GM19193 (cell line): Measurements from ENCODE around the gene GALNT18.

Source experiments
- POLR2A ChIP-seq: IDR thresholded peaks from 4 replicates; pipeline ENCODE4 v1.6.1; 2011; ENCODE audit not compliant: insufficient read depth, insufficient read length; ENCODE audit errors: extremely low read depth

Gene GALNT18

DNA sequence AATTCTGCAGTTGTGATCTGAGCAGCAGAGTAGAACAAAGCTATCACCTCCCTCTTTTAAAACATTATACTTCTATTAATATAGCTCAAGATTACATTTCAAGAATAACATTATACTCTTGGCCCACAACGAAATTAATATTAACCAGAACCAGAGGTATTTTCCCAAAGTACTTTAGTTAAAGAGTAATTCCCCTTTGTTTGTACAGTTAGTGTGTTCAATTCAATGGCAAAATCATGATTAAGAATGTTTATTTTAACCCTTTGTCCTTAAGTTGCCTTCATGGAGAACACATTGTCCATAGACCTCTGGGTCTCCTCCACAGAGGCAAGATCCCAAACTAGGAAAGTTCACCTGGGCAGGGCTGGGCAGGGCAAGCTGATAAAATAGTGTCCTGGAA lies 180.7 kb downstream of the GALNT18 start:
- TF ChIP-seq POLR2A, result no peak

- no peak for TF ChIP-seq POLR2A
Measured at GRCh38 chr11:11440144-11440543, 181.7 kb downstream of the GALNT18 start.

- TF ChIP-seq POLR2A, result no peak
Measured at GRCh38 chr11:11439591-11439990, 182.2 kb downstream of the GALNT18 start.

- TF ChIP-seq POLR2A, result no peak
Measured at GRCh38 chr11:11436715-11437313, 185.0 kb downstream of the GALNT18 start.

- TF ChIP-seq POLR2A, result no peak
Measured at GRCh38 chr11:11435635-11436034, 186.2 kb downstream of the GALNT18 start.

DNA sequence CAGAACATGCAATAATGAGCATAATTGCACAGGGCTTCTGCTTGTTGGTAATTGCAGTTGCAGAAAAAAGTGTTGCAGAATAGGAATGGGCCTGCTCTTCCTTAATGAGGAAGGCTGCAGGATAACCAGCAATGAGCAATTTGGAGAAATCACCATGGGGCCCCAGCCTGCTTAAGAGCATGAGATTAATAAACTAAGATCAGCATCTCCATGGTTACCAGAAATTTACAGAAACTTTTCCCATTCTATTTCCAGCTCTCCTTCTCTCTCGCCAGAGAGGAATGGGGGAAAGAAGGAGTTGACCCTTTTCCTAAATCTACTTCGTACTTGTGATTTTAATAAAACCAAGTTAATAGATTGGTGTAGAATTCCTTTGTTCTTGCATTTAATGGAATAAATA lies 187.8 kb downstream of the GALNT18 start:
- no peak for TF ChIP-seq POLR2A

DNA sequence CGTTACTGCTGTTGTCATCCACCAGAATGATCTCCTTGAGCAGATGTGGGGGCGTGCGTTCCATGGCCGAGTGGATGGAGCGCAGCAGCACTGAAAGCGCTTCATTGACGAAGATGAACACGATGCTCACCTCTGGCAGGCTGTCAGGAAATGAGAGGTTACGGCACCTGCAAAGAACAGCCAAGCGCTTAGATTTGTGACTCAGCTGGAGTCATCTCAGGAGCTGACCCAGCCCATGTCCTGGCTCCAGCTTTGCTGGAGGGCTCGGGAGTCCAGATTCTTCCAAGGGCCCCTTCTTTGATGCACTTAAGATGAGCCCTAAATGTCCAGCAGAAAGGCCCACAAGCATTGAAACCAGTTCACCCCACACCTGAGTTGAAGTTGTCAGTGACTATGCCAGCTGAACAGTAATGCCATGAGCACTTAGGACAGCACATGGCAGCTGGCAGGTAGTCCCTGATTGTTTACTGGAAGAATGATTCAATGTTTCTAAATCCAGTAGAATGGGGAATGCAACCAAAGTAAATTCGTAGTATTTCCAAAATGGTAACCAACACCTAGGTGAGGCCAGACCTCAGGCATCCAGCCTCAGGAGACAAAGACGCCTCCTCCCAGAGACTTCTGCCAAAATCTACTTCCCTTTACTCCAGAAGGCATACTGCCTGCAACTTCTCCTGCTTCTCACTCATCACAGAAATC lies 189.0 kb downstream of the GALNT18 start:
- no peak for TF ChIP-seq POLR2A

- no peak for TF ChIP-seq POLR2A
Measured at GRCh38 chr11:11430431-11430830, 191.4 kb downstream of the GALNT18 start.

- no peak for TF ChIP-seq POLR2A
Measured at GRCh38 chr11:11428714-11429113, 193.1 kb downstream of the GALNT18 start.

GRCh38 chr11:11427542-11427941 lies 194.3 kb downstream of the GALNT18 start:
- no peak for TF ChIP-seq POLR2A

DNA sequence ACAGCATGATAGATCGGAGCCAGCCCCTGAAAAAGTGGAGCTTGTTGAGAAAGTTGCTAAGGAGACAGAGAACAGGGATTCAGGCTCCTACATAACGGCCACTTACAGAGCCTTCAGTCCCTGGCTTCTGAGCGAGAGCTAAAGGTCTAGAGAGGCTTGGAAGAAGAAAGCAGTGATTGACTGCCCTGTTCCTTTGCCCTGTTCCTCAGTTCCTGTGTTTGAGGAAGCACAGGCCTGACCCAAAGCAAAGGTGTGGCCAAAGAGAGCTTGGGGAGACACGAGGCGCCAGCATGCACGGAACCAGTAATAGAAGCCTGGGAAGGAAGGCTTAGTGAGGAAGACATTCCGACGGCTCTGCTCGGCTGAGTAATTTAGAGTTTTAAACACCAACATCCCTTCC lies 194.7 kb downstream of the GALNT18 start:
- TF ChIP-seq POLR2A, result no peak

GRCh38 chr11:11426226-11426952 lies 195.4 kb downstream of the GALNT18 start:
- TF ChIP-seq POLR2A, result no peak

DNA sequence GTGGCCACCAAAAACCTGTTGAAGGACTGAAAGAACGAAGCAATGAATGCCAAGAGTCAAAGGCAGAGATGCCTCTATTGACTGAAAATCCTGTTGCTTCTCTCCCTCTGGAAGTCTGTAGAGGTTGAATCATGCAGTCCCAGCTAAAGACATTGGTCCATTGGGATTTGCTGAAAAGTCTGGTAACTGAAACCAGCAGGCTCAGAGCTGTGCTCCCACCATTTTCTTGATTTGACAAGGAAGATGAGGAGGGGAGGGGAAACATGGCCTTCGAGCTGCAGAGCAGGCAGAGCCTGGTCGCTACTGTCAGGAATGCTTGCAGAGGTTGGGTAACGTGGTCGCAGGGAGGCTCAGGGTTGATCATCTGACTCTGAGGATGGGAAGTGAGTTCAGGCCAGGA lies 196.0 kb downstream of the GALNT18 start:
- no peak for TF ChIP-seq POLR2A

- TF ChIP-seq POLR2A, result no peak
Measured at GRCh38 chr11:11424688-11425087, 197.1 kb downstream of the GALNT18 start.

DNA sequence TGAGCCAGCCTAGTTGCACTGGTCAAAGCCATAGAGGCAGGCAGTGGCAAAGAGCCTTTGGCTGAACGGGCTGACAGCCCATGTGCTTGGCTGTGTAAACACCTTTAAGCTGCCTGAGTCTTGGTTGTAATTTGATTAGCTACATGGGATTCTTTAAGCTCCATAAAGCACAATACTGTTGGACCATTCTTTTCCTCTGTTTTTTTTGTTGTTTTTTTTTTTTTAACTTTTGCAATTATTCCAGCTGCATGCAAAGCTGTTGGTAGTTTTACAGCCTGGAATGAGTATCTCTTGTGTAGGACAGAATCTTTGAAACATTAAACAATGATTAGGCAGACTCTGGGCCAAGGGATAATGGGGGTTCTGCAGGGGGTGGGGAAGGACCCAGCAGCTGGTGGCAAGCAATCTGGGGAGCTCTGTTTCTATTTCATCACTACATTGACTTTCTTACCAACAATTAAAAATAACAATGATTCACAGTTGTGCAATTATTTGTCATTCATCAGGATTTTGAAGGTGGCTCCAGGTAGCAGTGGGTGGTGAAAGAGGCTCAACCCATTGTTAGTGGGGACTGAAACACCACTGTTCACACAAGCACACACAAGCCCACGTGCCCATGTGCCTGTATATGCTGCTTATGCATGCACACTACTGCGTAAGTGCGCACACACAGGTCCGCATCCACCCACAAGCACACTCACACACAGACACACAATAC lies 199.2 kb downstream of the GALNT18 start:
- no peak for TF ChIP-seq POLR2A

DNA sequence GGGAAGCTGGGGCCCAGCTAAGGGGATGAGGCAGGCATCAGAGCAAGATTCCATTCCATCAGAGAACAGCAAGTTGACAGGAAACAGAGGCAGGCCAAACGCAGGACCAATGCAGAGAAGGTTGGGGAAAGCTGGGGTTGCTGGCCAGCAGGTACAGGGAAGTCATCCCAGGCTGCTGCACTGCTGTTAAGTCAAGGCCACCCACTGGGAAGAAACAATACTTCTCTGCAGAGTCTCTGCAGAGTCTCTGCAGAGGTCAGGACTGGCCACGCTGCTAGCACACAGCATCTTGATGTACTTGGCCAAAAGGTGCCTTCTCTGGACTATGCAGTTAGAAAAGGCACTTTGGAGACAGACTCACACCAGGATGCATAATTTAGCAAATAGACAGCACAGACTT lies 200.3 kb downstream of the GALNT18 start:
- no peak for TF ChIP-seq POLR2A

GRCh38 chr11:11420899-11421285 lies 200.9 kb downstream of the GALNT18 start:
- no peak for TF ChIP-seq POLR2A
